GM11168 (cell line): Measurements from ENCODE around the gene MYOCD.

Experiments
- in situ Hi-C: fragments of 300-500 bp; cut with MboI; formaldehyde crosslinking; loops from one replicate; pipeline ENCODE4 v1.12.0; 2022; ENCODE audit warnings: low sequenced_read_pairs; ENCODE audit not compliant: unreplicated experiment

Gene MYOCD

DNA sequence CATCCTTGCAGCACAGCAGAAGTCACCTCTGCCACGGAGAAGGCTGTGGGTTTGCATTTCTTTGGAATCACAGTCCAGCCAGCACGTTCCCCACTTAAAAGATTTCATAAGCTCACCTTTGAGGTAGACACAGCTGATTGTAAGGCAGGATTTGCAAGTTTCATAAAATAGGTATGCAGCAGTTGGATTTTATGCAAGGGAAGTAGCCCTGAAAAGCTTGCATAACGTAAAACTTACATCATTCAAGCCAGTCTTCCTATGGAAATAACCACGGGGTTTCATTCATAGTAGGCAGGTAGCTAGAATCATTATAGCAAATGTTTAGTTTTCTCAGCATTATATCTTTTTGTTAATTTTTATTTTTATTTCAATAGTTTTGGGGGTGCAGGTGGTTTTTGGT is 73.8 kb downstream of the MYOCD start:
- in situ Hi-C loops: no loop called here

GRCh38 chr17:12743046-12743445 is 77.4 kb downstream of the MYOCD start:
- in situ Hi-C loops: no loop called here

DNA sequence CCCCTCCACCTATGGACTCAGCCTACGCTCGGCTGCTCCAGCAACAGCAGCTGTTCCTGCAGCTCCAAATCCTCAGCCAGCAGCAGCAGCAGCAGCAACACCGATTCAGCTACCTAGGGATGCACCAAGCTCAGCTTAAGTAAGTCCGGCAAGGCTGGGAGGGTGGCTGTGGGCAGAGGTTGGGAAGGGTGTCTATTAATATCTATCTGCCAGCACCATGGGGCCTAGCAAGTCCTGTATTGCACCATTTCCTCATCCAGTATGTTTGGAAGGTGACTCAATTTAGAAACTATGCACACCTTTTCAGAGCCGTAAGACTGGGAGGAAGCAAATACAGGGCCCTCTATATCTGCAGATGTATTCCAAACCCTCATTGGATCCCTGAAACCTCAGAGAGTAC is 78.6 kb downstream of the MYOCD start:
- in situ Hi-C loops: no loop called here

DNA sequence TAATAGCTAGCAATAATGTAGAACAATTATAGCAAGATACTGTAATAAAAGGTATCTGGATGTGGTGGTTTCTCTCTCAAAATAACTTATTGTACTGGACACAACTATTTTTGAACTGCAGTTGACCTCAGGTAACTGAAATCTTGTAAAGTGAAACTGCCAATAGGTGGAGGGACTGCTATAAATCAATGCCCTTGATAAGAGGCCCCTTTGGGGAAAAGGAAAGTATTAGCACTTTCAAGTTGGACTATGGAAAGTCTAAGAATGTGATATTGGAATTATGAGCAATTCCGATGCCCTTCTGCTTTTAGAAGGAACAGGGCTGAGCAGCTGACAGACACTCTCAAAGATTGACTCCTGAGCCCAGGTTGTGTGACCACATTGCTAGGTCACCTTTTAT is 79.1 kb downstream of the MYOCD start:
- in situ Hi-C loops: no loop called here

- in situ Hi-C loops: no loop called here
Measured at GRCh38 chr17:12745486-12745885, 79.8 kb downstream of the MYOCD start.

- in situ Hi-C loops: no loop called here
Measured at GRCh38 chr17:12756786-12757185, 91.1 kb downstream of the MYOCD start.

DNA sequence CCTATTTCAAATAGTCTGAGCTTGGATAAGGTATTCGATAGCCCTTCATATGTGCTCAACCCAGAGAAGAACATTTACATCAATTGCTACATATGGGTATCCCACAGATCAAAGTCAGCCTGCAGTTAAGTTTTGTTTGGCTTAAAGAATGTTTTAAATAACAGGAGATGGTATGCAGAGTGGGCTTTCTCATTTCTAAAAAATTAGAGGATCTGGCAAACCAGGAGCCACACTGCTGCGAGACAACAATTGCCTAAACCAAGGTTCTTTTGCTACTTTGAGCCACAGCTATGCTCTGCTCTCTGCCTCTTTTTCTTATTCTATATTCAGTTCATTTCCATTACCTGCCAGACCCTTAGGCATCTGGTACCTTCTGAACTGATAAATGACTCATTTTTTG is 93.4 kb downstream of the MYOCD start:
- in situ Hi-C loops: no loop called here

- in situ Hi-C loops: no loop called here
Measured at GRCh38 chr17:12765548-12765947, 99.9 kb downstream of the MYOCD start.

- in situ Hi-C loops: no loop called here
Measured at GRCh38 chr17:12768255-12768654, 102.6 kb downstream of the MYOCD start.

- in situ Hi-C loops: no loop called here
Measured at GRCh38 chr17:12769981-12770380, 104.3 kb downstream of the MYOCD start.

DNA sequence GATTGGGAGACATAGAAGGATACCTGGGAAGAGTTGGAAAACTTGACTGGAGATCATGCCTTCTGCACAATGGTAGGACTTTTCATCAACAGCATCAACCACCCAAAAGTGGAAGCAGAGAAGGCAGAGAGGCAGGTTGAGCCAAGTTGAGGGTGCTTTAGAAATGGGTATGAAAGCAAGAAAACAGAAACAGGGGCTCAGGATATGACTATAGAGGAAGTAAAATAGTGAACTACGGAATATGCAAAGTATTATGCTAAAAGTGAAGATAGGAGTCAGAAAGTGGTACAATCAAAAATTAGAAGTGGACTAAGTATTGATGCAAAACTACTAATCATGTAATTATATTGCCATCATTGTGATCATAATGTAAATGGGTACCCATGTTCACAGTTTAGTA is 107.5 kb downstream of the MYOCD start:
- in situ Hi-C loops: no loop called here

GRCh38 chr17:12789075-12789480 is 123.4 kb downstream of the MYOCD start:
- in situ Hi-C loops: no loop called here

DNA sequence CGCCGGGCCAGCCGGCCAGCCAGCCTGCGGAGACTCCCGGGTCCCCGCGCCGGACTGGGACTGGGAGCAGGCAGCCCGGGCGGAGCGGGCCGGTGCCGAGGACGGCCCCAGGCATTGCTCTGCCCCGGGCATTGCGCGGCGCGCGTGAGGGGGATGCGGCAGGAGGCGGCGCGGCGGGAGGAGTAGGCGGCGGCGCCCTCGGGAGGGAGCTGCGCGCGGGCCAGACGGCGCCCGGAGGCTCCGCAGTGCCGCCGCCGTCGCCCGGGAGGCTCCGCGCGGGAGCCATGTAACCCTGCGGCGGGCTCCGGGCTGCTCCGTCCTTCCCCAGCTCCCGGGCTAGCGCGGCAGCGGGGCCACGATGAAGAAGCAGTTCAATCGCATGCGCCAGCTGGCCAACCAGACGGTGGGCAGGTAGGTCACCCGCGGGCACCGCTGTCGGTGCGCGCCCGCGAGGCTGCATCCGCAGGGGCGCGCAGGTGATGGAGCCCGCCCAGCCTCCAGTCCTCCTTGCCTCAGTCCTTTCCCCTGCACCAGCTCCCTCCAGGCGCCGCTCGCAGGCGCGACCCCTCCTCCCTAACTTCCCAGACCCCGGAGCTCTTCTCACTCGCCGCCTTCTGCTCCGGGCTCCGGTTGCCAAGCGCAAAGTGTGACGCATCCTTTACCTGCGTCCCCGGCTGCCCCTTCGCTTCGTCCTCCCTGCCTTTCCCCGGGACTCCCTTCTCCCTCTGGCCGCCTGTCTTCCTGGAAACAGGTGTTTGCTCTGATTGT is 124.0 kb downstream of the MYOCD start, which contains the start of gene ARHGAP44:
Gene ARHGAP44 (plus strand): TSS at position 18 of the 768 bp plus-strand sequence. CDS start 341 bp downstream, at position 359.
- in situ Hi-C loops: no loop called here

DNA sequence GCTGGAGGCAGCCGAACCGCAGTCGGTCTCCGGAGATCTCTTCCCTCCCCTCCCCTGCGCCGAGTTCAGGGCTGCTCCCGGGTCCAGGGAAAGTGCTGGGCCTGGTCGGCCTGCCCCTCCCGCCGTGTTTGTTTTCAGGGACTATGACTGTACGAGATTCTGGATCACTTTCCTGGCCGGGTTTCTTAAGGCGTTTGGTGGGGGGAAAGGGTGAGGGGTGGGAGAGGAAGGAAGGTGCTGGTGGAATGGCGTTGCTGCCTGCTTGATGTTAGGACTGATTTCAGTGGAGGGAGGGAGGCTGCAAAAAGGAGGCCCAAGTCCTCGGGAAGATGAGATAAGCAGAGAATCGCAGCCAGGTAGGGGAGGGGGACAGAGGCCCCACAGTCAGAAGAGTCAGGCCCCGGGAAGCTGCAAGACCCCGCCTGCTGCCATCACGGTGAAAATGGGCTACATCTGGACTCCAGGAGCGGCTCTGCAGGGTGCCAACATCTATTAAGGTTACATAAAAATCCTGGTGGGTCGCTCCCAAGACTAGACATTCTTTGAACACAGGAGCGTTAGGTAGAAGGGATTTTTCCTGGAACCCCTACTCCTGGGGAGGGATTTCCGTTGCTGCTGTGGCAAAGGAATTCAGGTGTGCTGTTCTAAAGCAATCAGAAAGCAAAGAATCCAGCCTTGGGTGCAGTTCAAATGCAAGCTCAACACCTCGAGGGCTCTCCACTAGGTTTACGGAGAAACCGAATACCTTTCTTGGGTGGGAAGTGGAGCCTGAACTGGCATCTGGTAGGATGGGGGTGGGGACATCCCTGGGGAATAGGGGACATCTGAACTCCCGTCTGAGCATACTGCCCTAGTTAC is 124.8 kb downstream of the MYOCD start:
- in situ Hi-C loops: no loop called here

- in situ Hi-C loops: no loop called here
Measured at GRCh38 chr17:12794919-12795532, 129.3 kb downstream of the MYOCD start.

- in situ Hi-C loops: no loop called here
Measured at GRCh38 chr17:12800855-12801365, 135.2 kb downstream of the MYOCD start.

DNA sequence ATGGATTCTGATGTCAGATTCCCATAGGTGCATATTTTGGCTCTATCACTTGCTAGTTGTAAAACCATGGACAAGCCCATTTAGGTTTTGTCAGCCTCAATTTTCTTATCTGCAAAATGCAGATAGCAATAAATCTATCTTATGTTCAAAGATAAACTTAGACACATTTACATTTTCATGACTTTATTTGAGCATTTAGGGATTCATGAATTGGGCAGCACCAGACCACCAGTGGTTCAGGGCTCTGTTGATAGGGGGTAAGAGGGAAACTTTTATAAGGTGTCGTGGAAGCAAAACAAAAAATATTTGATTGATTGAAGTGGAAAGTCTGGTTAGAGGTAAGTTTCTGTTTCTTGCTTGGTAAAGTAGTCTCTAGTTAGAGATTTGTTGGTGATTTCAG is 140.9 kb downstream of the MYOCD start:
- in situ Hi-C loops: no loop called here

- in situ Hi-C loops: no loop called here
Measured at GRCh38 chr17:12808723-12809122, 143.0 kb downstream of the MYOCD start.

- in situ Hi-C loops: no loop called here
Measured at GRCh38 chr17:12812877-12813276, 147.2 kb downstream of the MYOCD start.

DNA sequence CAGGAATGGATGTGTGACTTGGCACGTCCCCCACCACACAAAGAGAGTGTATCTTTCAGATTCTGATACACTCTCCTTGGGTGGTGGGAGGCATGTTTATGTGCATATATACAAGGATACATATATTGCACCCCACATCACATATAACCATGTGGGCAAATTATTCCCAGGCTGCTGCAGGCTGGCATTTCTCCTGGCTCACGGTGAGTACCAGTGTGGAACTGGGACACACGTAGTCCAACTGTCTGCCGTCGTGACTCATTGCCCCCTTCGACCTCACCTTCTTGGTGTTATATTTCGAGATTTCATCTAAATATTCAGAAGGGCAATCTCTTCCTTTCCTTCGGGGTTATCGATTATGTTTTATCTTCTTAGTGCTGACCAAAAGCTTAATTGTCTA is 148.0 kb downstream of the MYOCD start:
- in situ Hi-C loops: no loop called here

GRCh38 chr17:12814718-12815117 is 149.0 kb downstream of the MYOCD start:
- in situ Hi-C loops: no loop called here
